PFSK-1 (cell line): ENCODE results near the gene UBE2Z.

ENCODE experiments used
- POLR2AphosphoS5 ChIP-seq: IDR thresholded peaks from 2 replicates; pipeline ENCODE4 v1.6.1; 2012; ENCODE audit warnings: low read depth, mild to moderate bottlenecking, control low read depth, low read length, moderate library complexity
- SIN3A ChIP-seq: IDR thresholded peaks from 2 replicates; pipeline ENCODE4 v1.6.1; 2012; ENCODE audit warnings: mild to moderate bottlenecking, low read length, moderate library complexity, borderline replicate concordance; ENCODE audit not compliant: insufficient read depth
- TAF1 ChIP-seq: IDR thresholded peaks from 2 replicates; pipeline ENCODE4 v1.6.1; 2012; ENCODE audit warnings: low read length, control low read depth, borderline replicate concordance; ENCODE audit not compliant: insufficient read depth
- TF ChIP-seq, protein P1 (sequence below), 2 experiments: IDR thresholded peaks; 2 replicates each; pipeline versions ENCODE4 v1.6.1 to v1.8.0; 2011 to 2012; ENCODE audit warnings: low read depth in 2 of 2, low read length in 2 of 2, control low read depth in 1 of 2, inconsistent platforms in 1 of 2, mild to moderate bottlenecking in 1 of 2, moderate library complexity in 1 of 2; ENCODE audit not compliant: insufficient read depth in 1 of 2

DNA sequence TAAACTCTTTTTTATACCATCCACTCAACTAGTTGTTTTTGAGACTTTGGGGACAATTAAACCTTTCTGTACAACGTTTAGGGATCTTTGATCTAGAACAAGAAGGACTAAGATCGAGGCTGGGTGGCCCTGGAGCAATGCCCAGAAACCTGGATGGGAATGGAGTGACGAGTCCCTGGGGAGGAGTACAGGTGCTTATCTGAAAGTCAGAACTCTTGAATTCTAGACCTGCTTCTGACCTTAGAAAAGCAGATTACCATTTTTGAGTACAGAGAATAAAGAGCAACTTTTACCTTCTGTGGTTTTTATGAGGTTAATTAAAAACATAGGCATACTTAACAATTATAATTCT lies 17.8 kb downstream of the UBE2Z start:
- TF ChIP-seq, protein P1, sequence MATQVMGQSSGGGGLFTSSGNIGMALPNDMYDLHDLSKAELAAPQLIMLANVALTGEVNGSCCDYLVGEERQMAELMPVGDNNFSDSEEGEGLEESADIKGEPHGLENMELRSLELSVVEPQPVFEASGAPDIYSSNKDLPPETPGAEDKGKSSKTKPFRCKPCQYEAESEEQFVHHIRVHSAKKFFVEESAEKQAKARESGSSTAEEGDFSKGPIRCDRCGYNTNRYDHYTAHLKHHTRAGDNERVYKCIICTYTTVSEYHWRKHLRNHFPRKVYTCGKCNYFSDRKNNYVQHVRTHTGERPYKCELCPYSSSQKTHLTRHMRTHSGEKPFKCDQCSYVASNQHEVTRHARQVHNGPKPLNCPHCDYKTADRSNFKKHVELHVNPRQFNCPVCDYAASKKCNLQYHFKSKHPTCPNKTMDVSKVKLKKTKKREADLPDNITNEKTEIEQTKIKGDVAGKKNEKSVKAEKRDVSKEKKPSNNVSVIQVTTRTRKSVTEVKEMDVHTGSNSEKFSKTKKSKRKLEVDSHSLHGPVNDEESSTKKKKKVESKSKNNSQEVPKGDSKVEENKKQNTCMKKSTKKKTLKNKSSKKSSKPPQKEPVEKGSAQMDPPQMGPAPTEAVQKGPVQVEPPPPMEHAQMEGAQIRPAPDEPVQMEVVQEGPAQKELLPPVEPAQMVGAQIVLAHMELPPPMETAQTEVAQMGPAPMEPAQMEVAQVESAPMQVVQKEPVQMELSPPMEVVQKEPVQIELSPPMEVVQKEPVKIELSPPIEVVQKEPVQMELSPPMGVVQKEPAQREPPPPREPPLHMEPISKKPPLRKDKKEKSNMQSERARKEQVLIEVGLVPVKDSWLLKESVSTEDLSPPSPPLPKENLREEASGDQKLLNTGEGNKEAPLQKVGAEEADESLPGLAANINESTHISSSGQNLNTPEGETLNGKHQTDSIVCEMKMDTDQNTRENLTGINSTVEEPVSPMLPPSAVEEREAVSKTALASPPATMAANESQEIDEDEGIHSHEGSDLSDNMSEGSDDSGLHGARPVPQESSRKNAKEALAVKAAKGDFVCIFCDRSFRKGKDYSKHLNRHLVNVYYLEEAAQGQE (IDR thresholded peaks at IDR 0.05; ENCODE audit: insufficient read depth in 1 of 2, low read depth in 2 of 2, low read length in 2 of 2): no peak
- TF ChIP-seq TAF1: no peak
- no peak for TF ChIP-seq POLR2AphosphoS5
- TF ChIP-seq SIN3A: no peak
